Neural cell (in vitro differentiated cells): ENCODE measurements around the gene ALG5. TPM values are rescaled to one million over a fixed set of nuclear protein-coding genes. Genes with fewer than 3 reads are reported as not detected.

Experiments used
- H2AFZ ChIP-seq: fragments of 200-600, 300-800 bp; sonication (generic), shearing (Covaris generic); 2 replicates; pipeline ENCODE4 v1.6.0; 2014; ENCODE audit warnings: low read depth, mild to moderate bottlenecking, antibody characterized with exemption, low read length, moderate library complexity
- H3F3A ChIP-seq: fragments of 200-600 bp; shearing (Covaris generic); 2 replicates; pipeline ENCODE4 v1.6.1; 2016; ENCODE audit warnings: mild to moderate bottlenecking, moderate library complexity, mixed read lengths, antibody characterized with exemption, low read length; ENCODE audit not compliant: insufficient read depth, poor library complexity, severe bottlenecking
- H3K27ac ChIP-seq: fragments of 200-600, 300-800 bp; sonication (generic), shearing (Covaris generic); 2 replicates; pipeline ENCODE4 v1.5.1; 2014; ENCODE audit warnings: mild to moderate bottlenecking, low read length, moderate library complexity
- H3K27me3 ChIP-seq: fragments of 300-800, 200-600 bp; sonication (generic), shearing (Covaris generic); 2 replicates; pipeline ENCODE4 v1.6.0; 2014; ENCODE audit warnings: mild to moderate bottlenecking, low read depth, low read length, moderate library complexity; ENCODE audit not compliant: insufficient read depth
- H3K36me3 ChIP-seq: fragments of 300-800, 200-600 bp; sonication (generic), shearing (Covaris generic); 2 replicates; pipeline ENCODE4 v1.5.1; 2014; ENCODE audit warnings: mild to moderate bottlenecking, antibody characterized with exemption, low read length, moderate library complexity; ENCODE audit not compliant: insufficient read depth
- H3K4me2 ChIP-seq: fragments of 300-800, 200-600 bp; sonication (generic), shearing (Covaris generic); 2 replicates; pipeline ENCODE4 v1.6.0; 2014; ENCODE audit warnings: mild to moderate bottlenecking, low read length
- H3K4me3 ChIP-seq: fragments of 300-800, 200-600 bp; sonication (generic), shearing (Covaris generic); 2 replicates; pipeline ENCODE4 v1.5.1; 2014; ENCODE audit warnings: mild to moderate bottlenecking, low read length, moderate library complexity
- H3K79me2 ChIP-seq: fragments of 200-600 bp; shearing (Covaris generic); replicated peaks from 2 replicates; pipeline ENCODE4 v1.6.0; 2014; ENCODE audit warnings: mild to moderate bottlenecking, low read length, moderate library complexity; ENCODE audit not compliant: insufficient read depth
- H3K9ac ChIP-seq: fragments of 300-800, 200-600 bp; sonication (generic), shearing (Covaris generic); 2 replicates; pipeline ENCODE4 v1.6.1; 2016; ENCODE audit warnings: mild to moderate bottlenecking, low read length, mixed read lengths
- H3K9me2 ChIP-seq: fragments of 200-600 bp; shearing (Covaris generic); 2 replicates; pipeline ENCODE4 v1.6.1; 2016; ENCODE audit warnings: mild to moderate bottlenecking, low read length, mixed read lengths; ENCODE audit not compliant: insufficient read depth
- H3K9me3 ChIP-seq: fragments of 200-600, 300-800 bp; sonication (generic), shearing (Covaris generic); 2 replicates; pipeline ENCODE4 v1.6.1; 2016; ENCODE audit warnings: mild to moderate bottlenecking, mixed run types, low read length, moderate library complexity, mixed read lengths
- H4K20me1 ChIP-seq: fragments of 200-600 bp; shearing (Covaris generic); 2 replicates; pipeline ENCODE4 v1.6.1; 2016; ENCODE audit warnings: mild to moderate bottlenecking, mixed run types; ENCODE audit not compliant: insufficient read depth
- CTCF ChIP-seq: fragments of 450-650 bp; IDR thresholded peaks from 2 replicates; pipeline ENCODE4 v1.5.1; 2014; ENCODE audit warnings: antibody characterized with exemption, mild to moderate bottlenecking, moderate library complexity; ENCODE audit not compliant: poor library complexity, severe bottlenecking
- EP300 ChIP-seq: fragments of 450-650 bp; conservative IDR thresholded peaks from 2 replicates; pipeline ENCODE4 v1.6.1; 2014; ENCODE audit warnings: antibody characterized with exemption, mild to moderate bottlenecking, moderate library complexity; ENCODE audit not compliant: poor library complexity, severe bottlenecking
- EZH2 ChIP-seq: fragments of 200-600, 300-800 bp; shearing (Covaris generic), sonication (generic); IDR thresholded peaks from 2 replicates; pipeline ENCODE4 v1.6.1; 2014; ENCODE audit warnings: antibody characterized with exemption, low read length, borderline replicate concordance, mild to moderate bottlenecking; ENCODE audit not compliant: insufficient read depth, poor library complexity, severe bottlenecking
- MXI1 ChIP-seq: fragments of 450-650 bp; conservative IDR thresholded peaks from 2 replicates; pipeline ENCODE4 v1.6.1; 2014; ENCODE audit warnings: antibody characterized with exemption, mild to moderate bottlenecking; ENCODE audit not compliant: poor library complexity, severe bottlenecking
- POLR2AphosphoS5 ChIP-seq: IDR thresholded peaks from 2 replicates; pipeline ENCODE4 v1.6.1; 2012
- REST ChIP-seq: IDR thresholded peaks from 2 replicates; pipeline ENCODE4 v1.6.1; 2012; ENCODE audit warnings: borderline replicate concordance
- SMC3 ChIP-seq: fragments of 450-650 bp; conservative IDR thresholded peaks from 2 replicates; pipeline ENCODE4 v1.6.1; 2014; ENCODE audit warnings: antibody characterized with exemption, mild to moderate bottlenecking, moderate library complexity; ENCODE audit not compliant: poor library complexity
- TAF1 ChIP-seq: IDR thresholded peaks from 2 replicates; pipeline ENCODE4 v1.6.1; 2012; ENCODE audit warnings: low read depth
- polyA plus RNA-seq: library from polyadenylated mRNA; depleted of rRNA; stranded (reverse); fragments of >200 nt; gene quantifications from 2 replicates; pipeline ENCODE4 v1.2.3, GENCODE V29; 2014

The ALG5 gene
- polyA plus RNA-seq, 1 donor from 2014 or later, result 63.0 TPM

- Histone ChIP-seq H3K27ac (no peak overlapping the region), H2AFZ (no peak overlapping the region), H3K9ac (no peak overlapping the region)
Measured at GRCh38 chr13:37001921-37002250, 2.7 kb upstream of the ALG5 start.

GRCh38 chr13:36998624-36999041 lies 507 bp downstream of the ALG5 start:
- Histone ChIP-seq H3K79me2 (peaks cover 29% of the 10 kb centered on the region), H3K9ac (peak overlapping the region; percentile 87), H3K9me2 (no peaks in the 10 kb centered on the region), H3K36me3 (no peaks in the 10 kb centered on the region), H2AFZ (peak overlapping the region; percentile 73), H3K9me3 (no peaks in the 10 kb centered on the region), H3K4me2 (peak overlapping the region; percentile 61), H3K4me3 (peak overlapping the region; percentile 85), H3K27me3 (no peaks in the 10 kb centered on the region), H3F3A (peaks cover 4% of the 10 kb centered on the region), H4K20me1 (no peaks in the 10 kb centered on the region), H3K27ac (peak overlapping the region; percentile 88)
- no peak for TF ChIP-seq EZH2
- TF ChIP-seq CTCF, result no peak
- peak; percentile 64 for TF ChIP-seq REST
- TF ChIP-seq EP300, result no peak

More at GRCh38 chr13:37001921-37002250, 2.7 kb upstream of the ALG5 start:
- H3K9me3 ChIP-seq, result no peaks in the 10 kb centered on the region
- peaks cover 15% of the 10 kb centered on the region for H3K79me2 ChIP-seq
- H3K27me3 ChIP-seq, result no peaks in the 10 kb centered on the region
- H3F3A ChIP-seq, result peaks cover 4% of the 10 kb centered on the region
- peak overlapping the region; percentile 49 for H3K4me2 ChIP-seq
- H3K36me3 ChIP-seq, result no peaks in the 10 kb centered on the region
- no peaks in the 10 kb centered on the region for H4K20me1 ChIP-seq
- peak overlapping the region; percentile 85 for H3K4me3 ChIP-seq
- H3K9me2 ChIP-seq, result no peaks in the 10 kb centered on the region
- no peak for TF ChIP-seq POLR2AphosphoS5
- no peak for TF ChIP-seq CTCF
- TF ChIP-seq TAF1, result no peak
- no peak for TF ChIP-seq EZH2
- no peak for TF ChIP-seq EP300
- TF ChIP-seq SMC3, result no peak
- no peak for TF ChIP-seq REST
- no peak for TF ChIP-seq MXI1
